GM23248 (cell line): ENCODE data around the gene USP32. TPM values are rescaled to one million over a fixed set of nuclear protein-coding genes. Genes with fewer than 3 reads are reported as not detected.

ENCODE experiments used
- DNase-seq: peaks from one replicate; pipeline ENCODE4 v3.0.0-alpha.2; 2015
- H2AFZ ChIP-seq: fragments of 200-600 bp; sonication (generic); 2 replicates; pipeline ENCODE4 v1.6.1; 2016; ENCODE audit warnings: antibody characterized with exemption
- H3F3A ChIP-seq: fragments of 200-600 bp; sonication (generic); 2 replicates; pipeline ENCODE4 v1.6.1; 2016; ENCODE audit warnings: mild to moderate bottlenecking, antibody characterized with exemption, mixed run types; ENCODE audit not compliant: insufficient read depth
- H3K27ac ChIP-seq: fragments of 200-600 bp; sonication (generic); 2 replicates; pipeline ENCODE4 v1.5.1; 2016; ENCODE audit warnings: mild to moderate bottlenecking
- H3K27me3 ChIP-seq: fragments of 200-600 bp; sonication (generic); replicated peaks from 2 replicates; pipeline ENCODE4 v1.6.1; 2016; ENCODE audit warnings: mild to moderate bottlenecking; ENCODE audit not compliant: insufficient read depth
- H3K36me3 ChIP-seq: fragments of 200-600 bp; sonication (generic); 2 replicates; pipeline ENCODE4 v1.6.1; 2016; ENCODE audit warnings: low read depth, mild to moderate bottlenecking
- H3K4me1 ChIP-seq: fragments of 200-600 bp; sonication (generic); 2 replicates; pipeline ENCODE4 v1.6.1; 2016; ENCODE audit warnings: mild to moderate bottlenecking; ENCODE audit not compliant: insufficient read depth
- H3K4me2 ChIP-seq: fragments of 200-600 bp; sonication (generic); one replicate; pipeline ENCODE4 v1.6.1; 2016; ENCODE audit warnings: mild to moderate bottlenecking; ENCODE audit not compliant: unreplicated experiment
- H3K4me3 ChIP-seq: fragments of 200-600 bp; sonication (generic); 2 replicates; pipeline ENCODE4 v1.5.1; 2016; ENCODE audit warnings: mild to moderate bottlenecking
- H3K79me2 ChIP-seq: fragments of 200-600 bp; sonication (generic); 2 replicates; pipeline ENCODE4 v1.6.1; 2016; ENCODE audit warnings: mild to moderate bottlenecking; ENCODE audit not compliant: insufficient read depth
- H3K9ac ChIP-seq: fragments of 200-600 bp; sonication (generic); 2 replicates; pipeline ENCODE4 v1.6.1; 2016; ENCODE audit warnings: mild to moderate bottlenecking
- H3K9me2 ChIP-seq: fragments of 200-600 bp; sonication (generic); 2 replicates; pipeline ENCODE4 v1.6.1; 2016; ENCODE audit warnings: mixed run types, mild to moderate bottlenecking, moderate library complexity; ENCODE audit not compliant: insufficient read depth
- H3K9me3 ChIP-seq: fragments of 200-600 bp; sonication (generic); one replicate; pipeline ENCODE4 v1.6.1; 2017; ENCODE audit warnings: low read depth
- H4K20me1 ChIP-seq: fragments of 200-600 bp; sonication (generic); 2 replicates; pipeline ENCODE4 v1.6.0; 2016; ENCODE audit not compliant: insufficient read depth
- EZH2 ChIP-seq: fragments of 200-600 bp; sonication (generic); IDR thresholded peaks from 2 replicates; pipeline ENCODE4 v1.6.1; 2018; ENCODE audit warnings: antibody characterized with exemption, mild to moderate bottlenecking; ENCODE audit not compliant: insufficient read depth, poor library complexity, severe bottlenecking
- EZH2phosphoT487 ChIP-seq: fragments of 200-600 bp; sonication (generic); IDR thresholded peaks from 2 replicates; pipeline ENCODE4 v1.6.1; 2018; ENCODE audit warnings: antibody characterized with exemption, moderate library complexity, mild to moderate bottlenecking, low read depth; ENCODE audit not compliant: insufficient read depth
- WGBS, 2 experiments: methylation state at CpG; one replicate each; pipeline ENCODE4 v1.1.6; 2015 to 2017; ENCODE audit warnings: low lambda C conversion rate in 2 of 2, low coverage in 1 of 2; ENCODE audit errors: missing lambda C conversion rate in 2 of 2; 5-methylcytosine and 5-hydroxymethylcytosine counted together
- in situ Hi-C: fragments of 300-500 bp; cut with MboI; formaldehyde crosslinking; loops from 2 replicates; pipeline ENCODE4 v1.15.0; 2020
- polyA plus RNA-seq: library from polyadenylated mRNA; unstranded; fragments of >200 nt; fragmentation: Nextera tagmentation; extraction: Ambion mirVana; gene quantifications from 2 replicates; pipeline ENCODE4 v1.2.1, GENCODE V29; 2016
- total RNA-seq: library from RNA; depleted of rRNA; stranded (reverse); fragments of >200 nt; shearing (Covaris generic); gene quantifications from 2 replicates; pipeline ENCODE4 v1.2.3, GENCODE V29; 2014

Gene USP32
- total and polyA plus RNA-seq, 2 experiments from 2014 or later, result 14.0 to 33.9 TPM

- no peaks in the 10 kb centered on the region for H3K9me2 ChIP-seq
- H3K36me3 ChIP-seq, result no peaks in the 10 kb centered on the region
- no peak overlapping the region for H2AFZ ChIP-seq
- WGBS, 2 experiments, result 43 to 47% methylated on average over 17 to 18 of the region's 18 CpGs
- no peak overlapping the region for H3K27ac ChIP-seq
- no peak overlapping the region for H3K4me2 ChIP-seq
- H3K4me3 ChIP-seq, result no peak overlapping the region
- no peaks in the 10 kb centered on the region for H4K20me1 ChIP-seq
- peaks cover 11% of the 10 kb centered on the region; the same call in 1 of the 2 replicates for H3K4me1 ChIP-seq
- TF ChIP-seq EZH2 (no peak), EZH2phosphoT487 (no peak)
- no peaks in the 10 kb centered on the region for H3K27me3 ChIP-seq
- H3K9ac ChIP-seq, result no peak overlapping the region
- H3K79me2 ChIP-seq, result no peaks in the 10 kb centered on the region
- in situ Hi-C loops, result no loop called here
- H3F3A ChIP-seq, result peaks cover 3% of the 10 kb centered on the region; the same call in 1 of the 2 replicates
- H3K9me3 ChIP-seq, result no peaks in the 10 kb centered on the region
- DNase-seq, result no peak
These were observed 234.4 kb downstream of the USP32 start for GRCh38 chr17:60157487-60158040.

DNA sequence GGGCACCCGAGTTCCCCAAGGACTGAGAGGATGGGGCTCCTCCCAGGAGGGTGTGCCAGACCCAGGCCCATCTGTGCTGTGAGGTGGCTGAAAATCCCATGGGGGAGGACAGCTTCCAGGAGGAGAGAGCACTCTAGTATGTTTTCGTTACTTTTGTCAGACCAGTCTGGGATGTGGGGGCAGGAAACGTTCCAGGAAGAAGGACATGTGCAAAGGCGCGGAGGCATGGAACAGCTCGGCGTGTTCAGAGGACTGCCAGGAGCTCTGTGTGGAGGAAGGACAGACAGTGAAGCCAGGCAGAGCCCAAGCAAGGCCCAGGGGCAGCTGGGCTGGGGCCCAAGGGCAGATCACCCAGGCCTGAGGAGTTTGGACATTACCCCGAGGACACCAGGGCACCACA, 235.2 kb downstream of the USP32 start:
- H3K79me2 ChIP-seq, result no peaks in the 10 kb centered on the region
- no peak overlapping the region for H3K27ac ChIP-seq
- no peaks in the 10 kb centered on the region for H4K20me1 ChIP-seq
- no peak overlapping the region for H3K4me2 ChIP-seq
- H3K36me3 ChIP-seq, result no peaks in the 10 kb centered on the region
- TF ChIP-seq EZH2, result no peak
- TF ChIP-seq EZH2phosphoT487, result no peak
- no peaks in the 10 kb centered on the region for H3K27me3 ChIP-seq
- H2AFZ ChIP-seq, result no peak overlapping the region
- peaks cover 3% of the 10 kb centered on the region; the same call in 1 of the 2 replicates for H3F3A ChIP-seq
- H3K9me2 ChIP-seq, result no peaks in the 10 kb centered on the region
- H3K9ac ChIP-seq, result no peak overlapping the region
- no peaks in the 10 kb centered on the region for H3K9me3 ChIP-seq
- DNase-seq, result no peak
- 68 to 70% methylated on average over 8 of the region's 8 CpGs for WGBS, 2 experiments
- no peak overlapping the region for H3K4me3 ChIP-seq
- in situ Hi-C loops, result no loop called here
- peaks cover 11% of the 10 kb centered on the region; the same call in 1 of the 2 replicates for H3K4me1 ChIP-seq

DNA sequence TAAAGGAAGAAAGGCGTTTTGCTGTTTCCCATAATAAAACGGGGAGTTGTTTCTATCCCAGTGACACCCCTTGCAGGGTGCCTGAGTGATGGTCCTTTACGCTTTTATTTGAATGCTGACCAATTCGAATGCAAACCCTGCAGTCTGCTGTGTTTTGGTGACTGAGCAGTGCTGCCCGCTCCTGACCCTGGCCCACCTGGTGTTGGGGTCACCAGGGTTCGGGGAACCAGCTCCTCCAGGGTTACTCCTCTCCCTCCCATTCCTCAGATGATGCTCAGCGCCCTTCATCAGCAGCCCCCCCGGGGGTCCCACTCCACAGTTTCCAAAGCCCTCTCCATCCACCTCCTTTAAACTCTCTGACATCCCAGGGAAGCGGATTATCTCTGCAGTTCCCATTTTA, 236.1 kb downstream of the USP32 start:
- 64 to 71% methylated on average over 8 to 9 of the region's 9 CpGs for WGBS, 2 experiments
- Histone ChIP-seq H3K27ac (no peak overlapping the region), H2AFZ (no peak overlapping the region), H4K20me1 (no peaks in the 10 kb centered on the region), H3K4me1 (peaks cover 11% of the 10 kb centered on the region; the same call in 1 of the 2 replicates), H3K4me2 (no peak overlapping the region), H3K4me3 (no peak overlapping the region), H3K36me3 (no peaks in the 10 kb centered on the region), H3K9ac (no peak overlapping the region), H3K9me3 (no peaks in the 10 kb centered on the region), H3K9me2 (no peaks in the 10 kb centered on the region), H3K27me3 (peaks cover 8% of the 10 kb centered on the region), H3K79me2 (no peaks in the 10 kb centered on the region), H3F3A (peaks cover 3% of the 10 kb centered on the region; the same call in 1 of the 2 replicates)
- TF ChIP-seq EZH2phosphoT487, result no peak
- TF ChIP-seq EZH2, result no peak
- DNase-seq, result no peak
- in situ Hi-C loops, result no loop called here

GRCh38 chr17:60155427-60155814, 236.5 kb downstream of the USP32 start:
- Histone ChIP-seq H3K9me2 (no peaks in the 10 kb centered on the region), H2AFZ (no peak overlapping the region), H3K4me2 (no peak overlapping the region), H4K20me1 (no peaks in the 10 kb centered on the region), H3F3A (peaks cover 3% of the 10 kb centered on the region; the same call in 1 of the 2 replicates), H3K9ac (no peak overlapping the region), H3K4me3 (no peak overlapping the region), H3K36me3 (no peaks in the 10 kb centered on the region), H3K27ac (no peak overlapping the region), H3K27me3 (peaks cover 12% of the 10 kb centered on the region), H3K4me1 (peaks cover 11% of the 10 kb centered on the region; the same call in 1 of the 2 replicates), H3K9me3 (no peaks in the 10 kb centered on the region), H3K79me2 (no peaks in the 10 kb centered on the region)
- WGBS, 2 experiments, result 53 to 59% methylated on average over 3 of the region's 3 CpGs
- TF ChIP-seq EZH2phosphoT487, result no peak
- TF ChIP-seq EZH2, result no peak
- DNase-seq, result no peak
- in situ Hi-C loops, result no loop called here
